ENCODE results near the gene CLMN. TPM values are rescaled to one million over a fixed set of nuclear protein-coding genes. Genes with fewer than 3 reads are reported as not detected.

CLMN gene
- total and polyA plus RNA-seq, 8 donors = 5.3 to 42.9 (median 20.1) TPM

- Histone ChIP-seq H3K27ac (peak overlapping the region; percentile 72 to 88 (median 87)), H3K4me1 (peaks cover 27 to 67% (median 33%) of the 10 kb centered on the region in 4 donors), H3K4me3 (no peak overlapping the region), H3K27me3 (no peaks in the 10 kb centered on the region), H3K36me3 (no peaks in the 10 kb centered on the region), H3K9me3 (no peaks in the 10 kb centered on the region)
- no peak for TF ChIP-seq CTCF (IDR thresholded peaks at IDR 0.05)
- no peak for TF ChIP-seq POLR2A (IDR thresholded peaks at IDR 0.05)
- TF ChIP-seq POLR2AphosphoS5 (IDR thresholded peaks at IDR 0.05) = no peak
- no peak for TF ChIP-seq EP300 (IDR thresholded peaks at IDR 0.05)
- intact Hi-C loops (cut with DNase I; ENCODE audit: low total_unique reads) = no loop called here
- WGBS, 5 donors = 95 to 96% (median 95%) methylated on average over 7 of the region's 7 CpGs
- DNase-seq = no peak
These were observed 56.0 kb downstream of the CLMN start for GRCh38 chr14:95263527-95264231.

GRCh38 chr14:95262511-95262891 lies 57.2 kb downstream of the CLMN start:
- TF ChIP-seq CTCF (IDR thresholded peaks at IDR 0.05) (no peak), EP300 (IDR thresholded peaks at IDR 0.05) (no peak), POLR2A (IDR thresholded peaks at IDR 0.05) (no peak), POLR2AphosphoS5 (IDR thresholded peaks at IDR 0.05) (no peak)
- intact Hi-C loops (cut with DNase I; ENCODE audit: low total_unique reads) = no loop called here
- Histone ChIP-seq H3K4me3 (no peak overlapping the region), H3K27me3 (no peaks in the 10 kb centered on the region), H3K36me3 (no peaks in the 10 kb centered on the region), H3K4me1 (peaks cover 27 to 67% (median 33%) of the 10 kb centered on the region in 4 donors), H3K27ac (peak overlapping the region in 4 of 5 donors; percentile 48 to 77 (median 66)), H3K9me3 (no peaks in the 10 kb centered on the region)
- WGBS, 5 donors = 66 to 88% (median 74%) methylated on average over 3 of the region's 3 CpGs
- DNase-seq = no peak

- Histone ChIP-seq H3K36me3 (no peaks in the 10 kb centered on the region), H3K4me1 (peaks cover 27 to 67% (median 33%) of the 10 kb centered on the region in 4 donors), H3K9me3 (no peaks in the 10 kb centered on the region), H3K27me3 (no peaks in the 10 kb centered on the region), H3K27ac (peak overlapping the region; percentile 48 to 77 (median 65)), H3K4me3 (no peak overlapping the region)
- no peak for DNase-seq
- intact Hi-C loops (cut with DNase I; ENCODE audit: low total_unique reads) = no loop called here
- whole genome bisulfite sequencing, 5 donors = 46 to 66% (median 54%) methylated on average over 12 to 16 of the region's 16 CpGs
- no peak for TF ChIP-seq POLR2AphosphoS5 (IDR thresholded peaks at IDR 0.05)
- TF ChIP-seq POLR2A (IDR thresholded peaks at IDR 0.05) = no peak
- no peak for TF ChIP-seq CTCF (IDR thresholded peaks at IDR 0.05)
- TF ChIP-seq EP300 (IDR thresholded peaks at IDR 0.05) = no peak
These were observed 57.8 kb downstream of the CLMN start for GRCh38 chr14:95261616-95262510.

- DNase-seq = peak in 1 of 2 donors; percentile 54
- TF ChIP-seq CTCF (IDR thresholded peaks at IDR 0.05) (no peak), POLR2A (IDR thresholded peaks at IDR 0.05) (no peak), EP300 (IDR thresholded peaks at IDR 0.05) (no peak), POLR2AphosphoS5 (IDR thresholded peaks at IDR 0.05) (no peak)
- peaks cover 30 to 74% (median 35%) of the 10 kb centered on the region in 4 donors for H3K4me1 ChIP-seq
- H3K9me3 ChIP-seq = no peaks in the 10 kb centered on the region
- H3K27ac ChIP-seq = peak overlapping the region in 4 of 5 donors; percentile 48 to 77 (median 66)
- 79 to 86% (median 81%) methylated on average over 19 of the region's 19 CpGs for WGBS, 5 donors
- H3K27me3 ChIP-seq = no peaks in the 10 kb centered on the region
- no peak overlapping the region for H3K4me3 ChIP-seq
- no peaks in the 10 kb centered on the region for H3K36me3 ChIP-seq
- intact Hi-C loops (cut with DNase I; ENCODE audit: low total_unique reads) = no loop called here
These were observed 59.0 kb downstream of the CLMN start for GRCh38 chr14:95260537-95261361.
